ENCODE data around the gene BTBD18.

GRCh38 chr11:57781529-57781943, 29.9 kb upstream of the BTBD18 start:
- TF ChIP-seq CTCF (IDR thresholded peaks at IDR 0.05; ENCODE audit: low read depth, low read length, missing input control) (no peak), REST (IDR thresholded peaks at IDR 0.05) (no peak)
